ELF-1 (cell line): ENCODE measurements around the gene EPHB6.

Experiments used
- DNase-seq: peaks from one replicate; pipeline ENCODE4 v3.0.0-alpha.2; 2016; ENCODE audit warnings: low read depth, low spot score

EPHB6 gene

DNA sequence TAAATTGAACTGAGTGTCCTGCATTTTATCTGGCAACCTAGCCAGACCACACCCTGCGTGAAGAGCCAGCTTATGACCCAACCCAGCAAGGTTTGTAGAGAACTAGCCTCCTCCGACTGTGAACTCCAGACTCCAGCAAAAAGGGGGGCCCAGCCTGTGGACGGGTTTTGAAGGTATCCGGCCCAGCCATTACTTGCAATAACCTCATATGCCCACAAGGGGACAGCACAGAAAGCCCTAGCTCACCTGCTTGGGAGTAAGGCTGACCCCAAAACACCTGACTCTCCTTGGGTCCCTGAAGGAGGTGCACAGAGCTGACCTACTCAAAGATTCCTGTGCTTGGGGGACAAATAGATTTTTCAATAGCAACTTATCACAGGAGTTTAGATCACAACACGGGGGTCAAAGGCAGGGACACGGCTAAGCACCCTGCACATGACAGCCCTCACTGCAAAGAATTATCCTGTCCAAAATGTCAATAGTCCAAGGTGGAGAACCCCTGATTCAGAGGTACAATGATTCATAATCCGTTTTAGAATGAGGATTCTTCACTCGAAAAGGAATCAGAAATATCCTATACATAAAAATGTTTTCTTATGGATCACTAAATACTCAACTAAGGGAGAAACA is 26.1 kb downstream of the EPHB6 start:
- DNase-seq: peak; percentile 67

DNA sequence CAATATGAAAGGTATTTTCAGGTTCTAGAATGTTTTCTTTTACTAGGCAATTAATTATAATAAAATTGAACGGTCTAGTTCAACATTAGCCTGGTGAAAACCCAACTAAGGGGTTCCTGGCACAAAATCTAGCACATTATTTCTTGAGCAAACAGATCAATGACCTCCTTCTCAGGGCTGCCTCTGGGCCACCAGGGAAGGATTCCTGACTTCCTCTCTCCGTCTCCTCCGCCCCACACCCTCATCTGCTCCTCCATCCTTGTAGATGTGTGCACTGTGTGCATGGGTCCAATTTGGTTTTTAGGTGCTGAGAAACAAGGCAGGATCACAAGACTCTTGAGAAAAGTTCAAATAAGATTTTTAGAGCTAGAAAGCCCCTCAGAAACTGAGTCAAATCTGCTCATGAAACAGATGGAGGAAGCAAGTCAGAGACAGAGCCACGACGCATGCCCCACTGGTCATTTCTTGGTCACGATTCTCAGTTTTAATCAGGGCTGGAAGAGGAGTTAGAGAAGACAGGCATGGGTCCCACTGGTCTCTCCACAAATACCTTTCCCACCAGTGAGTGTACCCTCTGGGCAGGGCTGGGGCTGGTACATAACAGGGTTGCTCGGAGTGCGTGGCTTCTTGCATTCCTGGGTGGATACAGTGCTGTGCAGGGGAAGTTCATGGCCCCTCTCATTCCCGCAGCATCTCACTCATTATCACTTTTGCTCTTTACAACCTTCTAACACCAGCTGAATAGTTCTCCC is 26.9 kb downstream of the EPHB6 start:
- no peak for DNase-seq

DNA sequence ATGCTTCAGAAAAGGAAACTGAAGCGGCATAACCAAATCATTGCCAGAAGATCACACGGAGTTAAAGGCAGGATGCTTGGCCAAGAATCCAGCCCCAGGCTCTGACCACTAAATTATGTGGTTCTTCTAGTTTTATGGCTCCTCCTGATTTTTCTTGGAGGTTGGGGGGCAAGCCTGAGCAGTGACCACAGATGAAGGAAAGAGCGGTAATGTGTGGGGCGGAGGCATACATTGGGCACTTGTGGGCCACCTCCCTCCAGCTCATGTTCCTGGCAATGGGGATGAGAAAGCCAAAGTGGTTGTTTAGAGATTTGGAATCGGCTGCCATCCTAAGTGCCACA is 27.4 kb downstream of the EPHB6 start:
- DNase-seq: peak; percentile 17

DNA sequence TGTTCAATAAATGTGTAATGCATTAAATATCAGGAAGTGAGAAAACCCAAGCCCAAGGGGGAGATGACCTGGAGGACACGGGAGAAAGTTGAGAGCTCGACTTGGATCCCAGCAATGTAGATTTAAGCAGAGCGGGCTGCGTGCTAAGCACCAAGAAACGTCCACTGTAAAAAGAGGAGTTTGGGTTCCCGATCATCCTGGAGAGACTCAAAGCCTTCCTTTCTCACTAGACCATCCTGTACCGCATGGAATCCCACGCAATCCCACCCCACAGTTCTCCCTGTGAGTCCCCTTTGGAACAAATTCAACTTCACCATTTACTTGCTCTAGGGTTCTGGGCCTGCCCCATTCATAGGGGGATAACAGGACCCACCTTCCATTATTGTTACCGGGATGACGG is 28.3 kb downstream of the EPHB6 start:
- DNase-seq: no peak

DNA sequence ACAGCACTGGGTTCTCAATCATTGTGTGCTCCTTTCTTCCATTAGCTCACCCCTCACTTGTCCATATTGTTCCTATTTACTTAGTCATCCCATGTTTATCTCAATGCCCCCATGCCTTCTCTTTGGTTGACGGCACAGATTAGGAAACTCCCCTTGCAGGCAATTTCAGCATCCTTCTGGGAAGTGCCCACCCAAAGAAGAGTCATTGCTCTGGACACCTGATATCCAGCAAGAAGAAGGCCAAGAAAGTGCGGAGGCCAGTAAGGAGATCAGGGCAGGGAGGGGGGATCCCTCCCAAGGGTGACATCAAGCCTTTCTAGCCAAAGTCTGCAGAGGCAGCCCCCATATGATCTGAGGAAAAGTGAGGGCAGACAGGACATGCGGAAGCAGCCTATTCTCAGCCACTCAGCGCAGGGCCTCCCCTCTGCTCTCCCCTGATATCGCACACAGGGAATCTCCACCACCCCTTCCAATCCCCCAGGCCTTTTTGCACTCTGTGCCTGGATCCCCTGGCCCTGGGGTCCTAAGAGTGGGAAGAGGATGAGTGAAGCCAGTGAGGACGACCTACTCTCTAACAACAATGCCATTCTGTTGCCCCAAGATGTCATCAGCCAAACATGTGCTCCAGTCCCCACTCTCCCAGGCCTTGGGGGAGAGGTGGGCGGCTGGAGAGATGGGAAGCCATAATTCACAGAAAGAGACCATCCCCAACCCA is 28.9 kb downstream of the EPHB6 start:
- DNase-seq: no peak

DNA sequence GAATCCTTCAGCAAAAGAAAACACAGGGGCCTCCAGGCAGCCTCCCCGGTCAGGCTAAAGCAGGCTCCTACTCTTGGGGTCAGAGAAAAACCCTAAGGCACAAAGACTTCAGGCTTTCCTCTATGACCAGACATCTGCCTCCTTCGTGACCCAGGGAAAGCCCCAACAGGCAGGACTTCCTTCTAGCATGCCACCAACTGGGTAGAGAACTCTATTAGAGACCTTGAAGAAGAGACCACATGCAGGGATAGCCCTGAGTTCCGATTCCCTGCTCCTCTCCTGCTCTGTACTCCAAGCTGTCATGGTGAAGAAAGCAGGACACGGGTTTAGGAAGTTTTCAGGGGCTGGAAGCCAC is 29.4 kb downstream of the EPHB6 start:
- no peak for DNase-seq

DNA sequence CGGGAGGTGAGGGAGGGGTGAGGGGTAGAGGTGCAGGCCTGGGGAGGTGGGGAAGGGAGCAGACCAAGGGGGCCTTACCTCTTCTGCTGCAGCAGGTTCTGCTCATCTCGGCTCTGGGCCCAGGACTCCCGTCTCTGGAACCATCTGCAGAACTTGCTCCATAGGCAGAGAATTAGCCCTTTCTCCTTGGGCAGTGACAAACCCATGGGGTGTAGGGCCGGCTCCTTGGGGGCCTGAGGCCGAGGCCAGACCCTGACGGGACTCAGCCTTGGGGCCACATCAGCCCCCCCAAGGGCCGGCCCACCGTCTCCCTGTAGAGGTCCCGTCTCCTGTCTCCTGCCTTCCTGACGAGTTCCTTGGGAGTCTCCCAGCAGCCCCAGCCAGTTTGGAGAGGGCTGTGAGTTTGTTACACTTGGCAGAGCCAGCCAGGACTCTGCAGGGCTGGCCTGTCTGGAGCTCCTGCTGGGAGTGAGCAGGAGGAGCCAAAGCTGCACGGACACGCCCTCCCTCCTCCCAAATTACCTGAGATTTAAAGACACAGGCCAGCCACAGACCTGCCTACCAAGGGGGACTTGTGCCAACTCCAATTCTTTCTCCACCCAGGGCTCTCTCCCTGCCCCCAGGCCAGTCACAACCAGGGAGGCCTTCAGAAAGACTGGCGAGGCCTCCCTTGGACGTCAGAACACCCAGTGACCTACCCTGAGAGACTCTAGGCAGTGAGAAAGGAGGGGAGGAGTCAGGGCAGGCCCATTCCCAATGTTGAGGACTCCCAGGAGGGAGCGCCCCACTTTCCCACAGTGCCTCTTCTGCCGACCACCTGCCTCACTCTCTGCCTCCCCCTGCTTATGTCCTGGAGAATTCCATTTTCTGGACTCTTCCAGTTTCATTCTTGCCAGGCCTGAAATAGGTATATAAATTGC is 30.7 kb downstream of the EPHB6 start, which contains the start of gene TRPV6:
Gene TRPV6, minus strand, starts transcription at position 435 of the 920 bp plus-strand sequence.
- DNase-seq: peak; percentile 89

DNA sequence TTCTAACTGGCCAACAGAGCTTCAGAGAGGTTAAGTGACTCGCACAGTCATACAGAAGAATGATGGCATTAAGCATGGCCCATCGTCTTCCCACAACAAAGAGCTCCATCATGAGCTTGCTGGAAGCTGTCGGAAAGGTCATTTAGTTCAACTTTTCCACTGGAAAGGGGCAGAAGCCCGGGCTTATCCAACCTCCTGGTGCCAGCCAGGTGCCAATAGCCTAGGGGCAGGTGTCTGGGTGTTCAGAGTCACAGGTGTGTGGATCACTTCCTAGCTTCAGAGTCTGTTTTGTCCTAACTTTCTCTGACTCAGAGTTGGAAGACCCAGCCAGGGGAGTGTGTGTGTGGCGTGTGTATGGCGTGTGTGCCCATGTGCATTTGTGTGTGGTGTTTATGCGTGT is 32.0 kb downstream of the EPHB6 start:
- DNase-seq: no peak

DNA sequence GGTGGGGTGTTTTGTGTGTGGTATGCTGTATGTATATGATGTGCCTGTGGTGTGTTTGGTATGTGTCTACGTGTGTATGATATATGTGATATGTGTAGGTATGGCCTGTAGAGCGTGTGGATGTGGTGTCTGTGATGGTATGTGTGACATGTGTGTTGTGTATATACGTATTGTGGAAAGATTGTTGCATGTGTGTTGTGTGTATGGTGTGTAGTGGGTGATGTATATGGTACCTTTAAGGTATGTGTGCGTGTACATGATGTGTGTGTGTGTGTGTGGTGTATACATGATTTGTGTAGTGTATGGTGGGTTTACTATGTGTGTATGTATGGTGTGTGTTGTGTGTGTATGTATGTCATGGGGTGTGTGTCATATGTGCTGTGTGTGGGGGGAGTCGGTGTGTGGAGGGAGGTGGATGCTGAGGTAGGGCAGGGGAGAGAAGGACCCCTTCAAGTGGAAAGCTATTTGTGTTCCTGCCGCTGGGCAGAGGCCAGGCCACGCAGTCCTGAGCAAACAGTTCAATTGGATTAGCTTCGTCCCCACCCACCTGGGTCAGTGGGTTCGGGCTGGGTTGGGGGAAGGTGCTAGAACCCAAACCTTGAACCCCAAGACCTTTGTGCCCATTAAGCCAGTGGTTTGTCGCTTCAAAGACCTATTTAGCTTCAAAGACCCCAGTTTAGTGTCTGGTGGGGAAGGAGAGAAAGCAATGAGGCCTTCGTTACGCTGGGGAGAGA is 32.6 kb downstream of the EPHB6 start:
- no peak for DNase-seq

DNA sequence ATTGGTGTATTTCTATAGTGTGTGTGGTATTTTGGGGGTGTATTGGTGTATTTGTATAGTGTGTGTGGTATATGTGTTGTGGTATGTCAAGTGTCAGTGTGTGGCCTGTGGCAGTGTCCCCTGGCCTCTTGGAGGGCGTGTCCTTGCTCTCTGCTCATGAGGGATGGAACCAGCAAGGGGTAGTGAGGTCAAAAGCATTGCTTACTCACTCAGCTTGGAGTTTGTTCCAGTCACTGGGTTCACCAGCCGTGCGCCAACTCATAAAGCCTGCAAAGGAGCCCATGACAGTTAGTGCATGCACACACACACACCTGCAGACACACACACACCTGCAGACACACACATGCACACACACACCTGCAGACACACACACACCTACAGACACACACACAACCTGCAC is 34.9 kb downstream of the EPHB6 start:
- no peak for DNase-seq

DNA sequence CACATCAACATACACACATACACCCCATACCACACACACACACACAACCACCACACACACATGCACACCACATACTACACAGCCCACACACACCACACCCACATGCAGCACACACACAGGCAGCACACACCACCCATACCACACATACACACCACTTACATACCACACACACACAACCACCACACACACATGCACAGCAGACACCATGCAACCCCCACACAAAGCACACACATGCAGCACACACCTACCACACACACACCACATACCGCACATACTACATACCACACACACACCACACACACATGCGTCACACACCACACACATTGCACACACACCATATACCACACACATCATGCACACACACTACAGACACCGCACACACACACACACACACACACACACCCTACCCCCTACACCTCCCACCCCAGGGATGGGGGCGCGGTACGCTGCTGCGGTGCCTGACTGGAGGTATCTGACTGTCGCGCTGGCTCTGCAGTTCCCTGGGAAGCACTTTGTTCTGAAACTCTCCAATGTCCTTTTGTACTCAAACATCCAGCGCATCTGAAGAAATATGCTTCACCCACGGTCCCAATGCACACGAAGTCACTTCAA is 36.1 kb downstream of the EPHB6 start:
- DNase-seq: no peak

DNA sequence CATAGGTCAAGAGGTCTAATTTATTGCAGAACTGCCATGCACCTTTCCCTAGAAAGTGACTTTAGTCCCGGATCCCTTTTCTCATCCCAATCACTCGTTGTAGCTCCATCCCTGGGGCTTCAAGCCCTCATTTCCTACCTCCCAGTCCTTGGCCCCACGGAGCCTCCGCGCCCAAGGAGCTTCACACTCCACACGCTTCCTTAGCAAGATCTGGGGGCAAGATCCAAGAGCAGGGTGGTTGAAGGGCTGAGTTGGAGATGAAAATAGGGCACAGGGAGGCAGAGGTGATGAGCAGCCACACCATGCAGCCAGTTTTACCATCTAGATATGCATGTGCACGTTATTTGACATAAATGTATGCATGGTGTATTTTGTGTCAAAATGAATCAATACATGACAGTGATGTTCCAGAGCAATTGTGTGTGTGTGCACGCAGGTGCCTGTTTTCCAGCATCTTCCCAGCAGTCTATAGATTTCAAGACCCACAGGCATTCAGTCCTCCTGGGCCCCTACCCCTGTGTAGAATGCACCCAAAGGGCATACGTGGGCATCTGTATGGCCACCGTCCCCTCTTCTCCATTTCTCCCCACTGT is 36.7 kb downstream of the EPHB6 start:
- DNase-seq: no peak

DNA sequence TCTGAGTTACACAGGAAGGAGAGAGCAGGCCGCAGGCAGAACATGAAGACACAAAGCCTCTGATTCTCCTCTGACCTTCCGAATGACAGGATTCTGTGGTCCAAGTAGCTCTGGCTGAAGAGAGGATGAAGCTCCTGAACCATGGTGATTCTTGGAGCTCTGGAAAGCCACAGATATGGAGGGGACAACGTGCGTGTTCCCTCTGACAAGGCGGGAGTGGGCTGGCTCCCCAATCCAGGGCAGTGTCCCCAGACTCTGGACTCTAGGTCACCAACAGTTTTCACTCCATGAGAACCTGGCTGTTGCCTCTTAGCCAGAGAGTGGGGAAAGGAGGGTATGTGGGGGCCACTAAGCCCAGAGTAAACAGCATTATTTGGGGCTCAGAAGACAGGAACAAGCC is 38.1 kb downstream of the EPHB6 start:
- no peak for DNase-seq

DNA sequence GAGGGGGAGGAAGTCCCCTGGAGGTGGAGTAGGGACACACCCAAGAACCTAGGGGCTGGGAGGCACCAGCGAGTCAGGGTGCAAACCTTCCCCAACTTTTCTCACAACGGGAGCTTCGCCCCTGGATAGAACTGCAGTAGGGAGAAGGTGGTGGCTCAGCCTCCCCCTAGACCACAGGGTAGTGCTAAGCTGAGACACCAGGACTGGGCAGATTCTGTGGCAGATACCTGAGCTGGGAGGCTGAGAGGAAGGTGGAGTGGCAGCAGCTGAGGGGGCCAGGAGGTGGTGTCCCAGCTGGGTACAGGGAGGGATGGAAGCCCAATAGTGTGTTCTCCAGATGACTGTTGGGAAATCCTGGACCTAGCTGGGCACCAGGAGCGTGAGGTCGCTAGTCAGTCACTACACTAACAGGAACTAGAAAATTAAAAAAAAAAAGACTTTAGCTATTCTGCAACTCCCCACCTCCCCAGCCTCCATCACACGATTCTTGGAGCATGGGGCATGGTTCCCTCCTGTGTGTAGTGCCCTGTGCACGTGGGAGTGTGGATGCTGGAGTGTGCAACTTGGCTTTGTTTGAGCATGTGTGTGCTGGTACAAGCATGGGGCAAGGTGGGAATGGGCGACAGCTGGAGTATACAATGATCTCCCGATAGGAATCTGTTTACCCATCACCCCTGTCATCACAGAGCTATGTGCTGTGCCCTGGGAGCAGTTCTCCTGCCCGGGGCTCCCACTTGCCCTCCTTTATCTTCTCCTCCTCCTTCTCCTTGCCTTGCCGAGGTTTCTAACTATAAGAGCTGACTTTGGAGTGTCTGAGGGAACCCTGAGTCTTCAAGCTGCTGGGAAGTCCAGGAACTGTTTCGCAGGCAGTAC is 39.5 kb downstream of the EPHB6 start:
- DNase-seq: no peak

DNA sequence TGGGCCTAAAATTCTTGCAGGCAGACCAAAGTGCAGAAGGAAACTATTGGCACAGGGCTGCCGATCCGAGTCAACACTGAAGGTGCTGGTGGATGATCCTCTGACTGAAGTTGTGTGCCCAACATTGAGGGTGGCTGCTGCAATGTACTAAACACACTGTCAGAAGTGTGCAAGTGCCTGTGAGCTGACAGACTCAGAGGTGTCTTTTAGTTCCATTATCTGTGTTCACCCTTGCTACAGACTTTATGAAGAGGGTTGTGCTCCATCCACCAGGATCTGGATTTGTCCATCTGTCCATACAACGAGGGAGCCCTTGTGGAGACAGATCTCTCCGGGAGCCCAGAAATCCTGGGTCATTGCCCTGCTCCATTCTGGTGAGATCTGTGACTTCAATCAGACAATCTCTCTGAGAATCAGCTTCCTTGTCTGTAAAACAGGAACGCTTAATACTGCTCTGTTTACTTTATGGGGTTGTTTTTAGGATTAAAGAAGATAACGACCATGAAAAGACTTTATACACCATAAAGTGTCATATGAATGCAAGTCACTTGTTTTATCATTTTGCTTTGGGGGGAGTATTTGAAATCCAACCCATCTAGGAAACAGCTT is 40.2 kb downstream of the EPHB6 start:
- DNase-seq: no peak

DNA sequence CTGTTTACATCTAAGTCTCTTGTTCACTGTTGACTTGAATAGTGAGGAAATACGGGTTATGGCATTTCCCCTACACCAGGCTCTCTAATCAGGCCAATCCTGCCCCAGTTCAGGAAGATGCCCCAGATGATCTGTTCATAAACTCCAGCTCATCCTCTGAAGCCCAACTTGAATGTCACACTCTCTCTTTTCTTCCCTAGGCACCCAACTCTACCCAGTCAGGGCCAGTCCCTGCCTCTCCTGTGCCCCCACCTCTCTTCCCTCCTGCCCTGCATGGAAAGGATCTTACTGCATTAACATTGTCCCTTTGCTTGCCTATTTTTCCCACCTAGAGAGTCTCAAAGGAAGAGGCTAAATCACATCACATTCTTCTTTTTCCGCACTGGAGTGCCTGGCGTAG is 41.3 kb downstream of the EPHB6 start:
- no peak for DNase-seq

DNA sequence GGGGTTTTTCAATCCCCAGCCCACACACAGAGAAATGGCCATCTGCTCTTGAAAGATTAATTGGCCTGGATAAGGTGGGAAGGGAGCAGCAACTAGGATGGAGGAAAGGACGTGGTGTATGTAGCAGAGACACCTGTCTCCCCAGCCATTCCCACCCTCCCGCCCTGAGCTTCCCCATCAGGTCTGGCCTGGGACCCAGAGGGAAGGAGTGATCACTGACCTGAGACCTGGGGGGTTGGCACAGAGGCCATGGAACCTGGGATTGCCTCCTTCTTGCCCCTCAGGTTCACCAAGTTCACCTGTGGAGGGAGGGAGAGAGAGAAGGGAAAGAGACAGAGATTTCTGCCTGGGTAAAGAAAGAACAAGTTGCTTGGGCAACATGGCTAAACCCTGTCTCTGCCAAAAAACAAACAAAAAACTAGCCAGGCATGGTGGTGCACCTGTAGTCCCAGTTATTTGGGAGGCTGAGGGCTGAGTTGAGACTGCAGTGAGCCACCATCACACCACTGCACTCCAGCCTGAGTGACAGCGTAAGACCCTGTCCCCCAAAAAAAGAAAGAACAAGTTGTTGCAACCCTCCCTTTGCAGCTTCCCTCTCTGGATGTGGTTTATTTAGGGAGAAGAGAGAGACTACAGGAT is 42.0 kb downstream of the EPHB6 start:
- no peak for DNase-seq

DNA sequence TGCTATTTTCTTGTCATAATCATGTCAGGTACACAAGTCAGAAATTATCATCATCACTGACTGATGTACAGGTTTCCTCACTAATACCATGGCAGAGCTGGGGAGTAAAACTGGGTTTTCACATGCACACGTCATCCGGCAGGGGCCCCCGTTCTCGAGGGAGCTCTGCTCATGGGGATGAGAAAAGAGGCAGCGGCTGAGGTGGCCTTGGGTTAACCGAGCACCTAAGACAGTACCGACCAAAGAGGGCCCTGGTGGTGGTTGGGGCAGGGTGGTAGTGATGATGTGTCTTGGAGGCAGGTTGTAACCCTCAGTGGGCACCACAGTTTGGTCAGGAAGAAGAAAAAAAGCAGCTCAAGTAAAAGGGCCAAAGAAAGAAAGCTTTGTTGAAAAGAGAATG is 42.8 kb downstream of the EPHB6 start:
- no peak for DNase-seq
